Smooth muscle cell (in vitro differentiated cells): ENCODE data around the gene DTHD1. TPM values are rescaled to one million over a fixed set of nuclear protein-coding genes. Genes with fewer than 3 reads are reported as not detected.

Experiments used
- DNase-seq: peaks from one replicate; lab custom pipeline; 2025; ENCODE audit not compliant: unreplicated experiment; lab: John Stamatoyannopoulos, UW
- H2AFZ ChIP-seq: fragments of 200-600 bp; sonication (generic); 2 replicates; pipeline ENCODE4 v1.6.0; 2016; ENCODE audit warnings: antibody characterized with exemption, low read depth, mild to moderate bottlenecking
- H3F3A ChIP-seq: fragments of 200-600 bp; sonication (generic); 2 replicates; pipeline ENCODE4 v1.6.0; 2017; ENCODE audit warnings: antibody characterized with exemption, low read depth
- H3K27ac ChIP-seq: fragments of 200-600 bp; sonication (generic); 2 replicates; pipeline ENCODE4 v1.5.1; 2016; ENCODE audit warnings: low read depth, mild to moderate bottlenecking
- H3K27me3 ChIP-seq: fragments of 200-600 bp; sonication (generic); 2 replicates; pipeline ENCODE4 v1.6.1; 2016; ENCODE audit warnings: low read depth, mild to moderate bottlenecking
- H3K36me3 ChIP-seq: fragments of 200-600 bp; sonication (generic); 2 replicates; pipeline ENCODE4 v1.5.1; 2016; ENCODE audit warnings: low read depth
- H3K4me1 ChIP-seq: fragments of 200-600 bp; sonication (generic); 2 replicates; pipeline ENCODE4 v1.5.1; 2016; ENCODE audit warnings: low read depth
- H3K4me2 ChIP-seq: fragments of 200-600 bp; sonication (generic); 2 replicates; pipeline ENCODE4 v1.6.0; 2016; ENCODE audit warnings: mild to moderate bottlenecking
- H3K4me3 ChIP-seq: fragments of 200-600 bp; sonication (generic); 2 replicates; pipeline ENCODE4 v1.5.1; 2016; ENCODE audit warnings: mild to moderate bottlenecking
- H3K79me2 ChIP-seq: fragments of 200-600 bp; sonication (generic); 2 replicates; pipeline ENCODE4 v1.6.0; 2016; ENCODE audit warnings: low read depth, mild to moderate bottlenecking
- H3K9ac ChIP-seq: fragments of 200-600 bp; sonication (generic); 2 replicates; pipeline ENCODE4 v1.6.0; 2016; ENCODE audit warnings: low read depth
- H3K9me3 ChIP-seq: fragments of 200-600 bp; sonication (generic); replicated peaks from 2 replicates; pipeline ENCODE4 v1.5.1; 2016; ENCODE audit warnings: low read depth
- H4K20me1 ChIP-seq: fragments of 200-600 bp; sonication (generic); 2 replicates; pipeline ENCODE4 v1.6.0; 2016; ENCODE audit warnings: low read depth
- CTCF ChIP-seq: fragments of 200-600 bp; sonication (generic); IDR thresholded peaks from 2 replicates; pipeline ENCODE4 v1.5.1; 2017; ENCODE audit warnings: borderline replicate concordance, mild to moderate bottlenecking, antibody characterized with exemption; ENCODE audit not compliant: insufficient read depth, poor library complexity, severe bottlenecking
- WGBS: methylation state at CpG from one replicate; pipeline ENCODE4 v1.1.7; 2016; ENCODE audit warnings: low lambda C conversion rate; 5-methylcytosine and 5-hydroxymethylcytosine counted together
- polyA plus RNA-seq: library from polyadenylated mRNA; unstranded; fragments of >200 nt; fragmentation: Nextera tagmentation; extraction: Ambion mirVana; gene quantifications from 2 replicates; pipeline ENCODE4 v1.2.1, GENCODE V29; 2016
- total RNA-seq: library from RNA; depleted of rRNA; stranded (reverse); fragments of >200 nt; gene quantifications from 2 replicates; pipeline ENCODE4 v1.2.3, GENCODE V29; 2014

DTHD1 gene
- total and polyA plus RNA-seq, 2 experiments from 2014 or later = not detected

DNA sequence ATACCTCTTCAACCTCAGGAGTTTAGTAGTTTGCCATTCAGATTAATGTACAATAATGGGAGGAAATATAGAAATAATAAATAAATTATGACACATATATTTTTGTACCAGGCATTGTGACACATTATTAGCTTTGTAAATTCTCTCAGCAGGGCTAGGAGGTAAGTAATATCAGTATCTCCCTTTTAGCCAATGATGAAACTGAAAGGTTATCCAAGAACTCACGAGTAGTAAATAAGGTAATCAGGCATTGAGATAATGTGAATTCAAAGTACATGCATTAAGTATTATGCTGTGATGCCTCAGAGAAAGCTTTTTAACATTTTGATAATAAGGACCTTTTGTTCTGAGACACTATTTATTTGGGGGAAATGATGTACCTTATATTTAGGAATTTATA, 31.8 kb upstream of the DTHD1 start:
- H3K9me3 ChIP-seq = no peaks in the 10 kb centered on the region
- no peaks in the 10 kb centered on the region for H3K36me3 ChIP-seq
- H3K4me3 ChIP-seq = no peak overlapping the region
- no peaks in the 10 kb centered on the region for H4K20me1 ChIP-seq
- DNase-seq = no peak
- no peaks in the 10 kb centered on the region for H3F3A ChIP-seq
- H3K4me1 ChIP-seq = no peaks in the 10 kb centered on the region
- no peaks in the 10 kb centered on the region for H3K79me2 ChIP-seq
- TF ChIP-seq CTCF = no peak
- WGBS = 95% methylated on average over 1 of the region's 1 CpG
- H3K4me2 ChIP-seq = no peak overlapping the region
- H3K27ac ChIP-seq = no peak overlapping the region
- no peak overlapping the region for H3K9ac ChIP-seq
- H2AFZ ChIP-seq = no peak overlapping the region
- no peaks in the 10 kb centered on the region for H3K27me3 ChIP-seq

- no peaks in the 10 kb centered on the region for H4K20me1 ChIP-seq
- H3K27ac ChIP-seq = no peak overlapping the region
- no peaks in the 10 kb centered on the region for H3K9me3 ChIP-seq
- no peak overlapping the region for H3K9ac ChIP-seq
- no peaks in the 10 kb centered on the region for H3K36me3 ChIP-seq
- no peak for TF ChIP-seq CTCF
- WGBS = 75% methylated on average over 2 of the region's 2 CpGs
- H3K27me3 ChIP-seq = no peaks in the 10 kb centered on the region
- no peak overlapping the region for H3K4me3 ChIP-seq
- no peaks in the 10 kb centered on the region for H3K4me1 ChIP-seq
- no peak overlapping the region for H3K4me2 ChIP-seq
- no peaks in the 10 kb centered on the region for H3F3A ChIP-seq
- no peaks in the 10 kb centered on the region for H3K79me2 ChIP-seq
- no peak overlapping the region for H2AFZ ChIP-seq
- DNase-seq = no peak
Observed at GRCh38 chr4:36251983-36252382, 29.4 kb upstream of the DTHD1 start.

DNA sequence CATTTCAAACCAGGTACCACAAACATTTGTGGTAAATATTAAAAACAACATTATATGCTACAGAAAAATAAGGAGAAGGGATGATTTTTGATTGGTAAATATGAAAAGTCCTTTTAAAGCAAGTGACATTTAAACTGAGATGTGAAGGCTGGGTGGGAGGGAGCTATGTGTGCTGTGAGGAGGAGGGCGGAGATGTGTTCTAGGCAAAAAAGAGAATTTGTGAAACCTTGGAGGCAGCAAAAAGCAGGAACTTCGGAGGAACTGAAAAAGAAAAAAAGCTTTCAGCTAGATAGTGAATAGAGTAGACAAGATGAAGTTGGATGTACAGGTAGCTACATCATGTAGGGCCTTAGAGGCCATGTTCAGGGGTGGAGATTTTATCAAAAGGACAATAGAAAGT, 27.0 kb upstream of the DTHD1 start:
- DNase-seq = no peak
- Histone ChIP-seq H3K9ac (no peak overlapping the region), H4K20me1 (no peaks in the 10 kb centered on the region), H3K27ac (no peak overlapping the region), H3K36me3 (no peaks in the 10 kb centered on the region), H3K4me2 (no peak overlapping the region), H3K4me1 (no peaks in the 10 kb centered on the region), H3K4me3 (no peak overlapping the region), H3F3A (no peaks in the 10 kb centered on the region), H3K9me3 (no peaks in the 10 kb centered on the region), H3K79me2 (no peaks in the 10 kb centered on the region), H2AFZ (no peak overlapping the region), H3K27me3 (no peaks in the 10 kb centered on the region)
- no peak for TF ChIP-seq CTCF
- 89% methylated on average over 2 of the region's 2 CpGs for WGBS

DNA sequence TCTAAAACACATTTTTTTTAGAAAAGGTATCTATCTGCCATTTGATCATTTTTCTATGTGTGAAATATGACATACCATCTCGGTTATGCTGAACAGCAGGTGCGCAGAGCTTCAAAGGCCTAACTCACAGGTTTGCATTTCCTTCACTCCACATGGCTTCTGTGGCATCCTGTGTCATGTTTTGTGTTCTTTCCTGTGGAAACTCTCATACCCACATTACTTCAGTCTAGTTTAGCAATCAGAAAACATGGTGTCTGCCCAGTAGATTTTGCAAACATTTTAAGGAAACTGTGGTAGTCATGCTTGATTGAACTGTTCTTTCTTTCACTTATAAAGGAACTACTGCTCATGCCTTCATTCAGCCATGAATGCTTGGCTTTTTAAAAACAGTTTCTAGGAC, 25.8 kb upstream of the DTHD1 start:
- no peaks in the 10 kb centered on the region for H3K9me3 ChIP-seq
- H2AFZ ChIP-seq = no peak overlapping the region
- H3K4me2 ChIP-seq = no peak overlapping the region
- no peak for DNase-seq
- H3K27me3 ChIP-seq = no peaks in the 10 kb centered on the region
- no peak overlapping the region for H3K9ac ChIP-seq
- WGBS = 93% methylated on average over 2 of the region's 2 CpGs
- H3K79me2 ChIP-seq = no peaks in the 10 kb centered on the region
- TF ChIP-seq CTCF = no peak
- no peaks in the 10 kb centered on the region for H3K4me1 ChIP-seq
- H3K27ac ChIP-seq = no peak overlapping the region
- no peak overlapping the region for H3K4me3 ChIP-seq
- no peaks in the 10 kb centered on the region for H3F3A ChIP-seq
- no peaks in the 10 kb centered on the region for H4K20me1 ChIP-seq
- H3K36me3 ChIP-seq = no peaks in the 10 kb centered on the region
